ENCODE measurements around the gene ARFGAP1.

- TF ChIP-seq POLR2A (IDR thresholded peaks at IDR 0.05; ENCODE audit: low read depth, low read length) = no peak
- no peak for TF ChIP-seq RAD21 (IDR thresholded peaks at IDR 0.05; ENCODE audit: low read length)
- no peak for TF ChIP-seq RFX5 (IDR thresholded peaks at IDR 0.05; ENCODE audit: low read depth, low read length)
- no peak for TF ChIP-seq CTCF (conservative IDR thresholded peaks at IDR 0.05; ENCODE audit: low read depth, low read length)
- TF ChIP-seq FOS (IDR thresholded peaks at IDR 0.05; ENCODE audit: low read depth, low read length) = no peak
- TF ChIP-seq RCOR1 (IDR thresholded peaks at IDR 0.05; ENCODE audit: insufficient replicate concordance, low read length) = no peak
- no peak for TF ChIP-seq MAZ (IDR thresholded peaks at IDR 0.05; ENCODE audit: borderline replicate concordance, low read depth, low read length)
- TF ChIP-seq USF2 (IDR thresholded peaks at IDR 0.05; ENCODE audit: low read depth, low read length) = no peak
- TF ChIP-seq BHLHE40 (IDR thresholded peaks at IDR 0.05; ENCODE audit: low read depth, low read length) = no peak
Observed at GRCh38 chr20:63268671-63269439, 3.8 kb upstream of the ARFGAP1 start.
